ENCODE data around the gene HMGN2. TPM values are rescaled to one million over a fixed set of nuclear protein-coding genes. Genes with fewer than 3 reads are reported as not detected.

HMGN2 gene
- total RNA-seq, 1 experiment from 2014 or later: 1,189 TPM

Other genes with a start within 250 kb of the HMGN2 start
- gene CEP85, start 238.2 kb upstream of the HMGN2 start, total RNA-seq (2014; rRNA removed; shearing (Covaris generic)): 28.6 and 43.0 TPM in 2 replicates
- 268 and 302 TPM in 2 replicates for gene SH3BGRL3, start 192.4 kb upstream of the HMGN2 start, total RNA-seq (2014; rRNA removed; shearing (Covaris generic))
- gene UBXN11, start 165.8 kb upstream of the HMGN2 start, total RNA-seq (2014; rRNA removed; shearing (Covaris generic)): 4.1 and 7.3 TPM in 2 replicates
- not detected in 2 replicates for gene CD52, start 154.5 kb upstream of the HMGN2 start, total RNA-seq (2014; rRNA removed; shearing (Covaris generic))
- gene CRYBG2, start 118.3 kb upstream of the HMGN2 start, total RNA-seq (2014; rRNA removed; shearing (Covaris generic)): 0.42 and 2.0 TPM in 2 replicates
- gene ZNF683, start 99.7 kb upstream of the HMGN2 start, total RNA-seq (2014; rRNA removed; shearing (Covaris generic)): not detected in 2 replicates
- gene LIN28A, start 61.6 kb upstream of the HMGN2 start, total RNA-seq (2014; rRNA removed; shearing (Covaris generic)): not detected in 2 replicates
- gene DHDDS, start 40.1 kb upstream of the HMGN2 start, total RNA-seq (2014; rRNA removed; shearing (Covaris generic)): 58.0 and 62.5 TPM in 2 replicates
- gene RPS6KA1, start 57.3 kb downstream of the HMGN2 start, total RNA-seq (2014; rRNA removed; shearing (Covaris generic)): 24.8 and 34.2 TPM in 2 replicates
- gene ARID1A, start 223.6 kb downstream of the HMGN2 start, total RNA-seq (2014; rRNA removed; shearing (Covaris generic)): 18.1 and 26.2 TPM in 2 replicates

Data from M059J (cell line).